HG03460 (cell line): ENCODE results near the gene JCAD.

Source experiments
- ATAC-seq: cut with Tn5 transposase; IDR thresholded peaks from one replicate; pipeline ENCODE4 v1.9.1; 2021; ENCODE audit not compliant: unreplicated experiment

The JCAD gene

GRCh38 chr10:30073045-30073766 is 13.8 kb upstream of the JCAD start:
- ATAC-seq: no peak

DNA sequence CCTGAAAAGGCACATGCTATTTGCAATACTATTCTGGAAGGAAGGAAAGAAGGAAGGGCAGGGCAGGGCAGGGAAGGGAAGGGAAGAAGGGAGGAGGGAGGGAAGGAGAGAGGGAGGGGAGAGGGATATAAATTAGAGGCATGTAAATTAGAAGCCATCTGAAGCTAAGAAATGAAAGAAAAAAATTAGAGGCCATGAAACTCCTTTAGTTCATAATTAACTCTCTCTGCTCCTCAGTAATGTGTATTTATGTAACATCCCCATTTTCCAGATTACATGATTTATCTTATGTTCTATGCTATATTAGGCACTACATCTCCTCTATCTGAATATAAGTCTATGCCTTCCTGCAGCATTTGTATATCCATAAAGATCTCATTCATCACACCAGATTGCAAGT is 12.7 kb upstream of the JCAD start:
- no peak for ATAC-seq

GRCh38 chr10:30070001-30070685 is 10.8 kb upstream of the JCAD start:
- no peak for ATAC-seq

GRCh38 chr10:30068492-30069223 is 9.3 kb upstream of the JCAD start:
- no peak for ATAC-seq

- no peak for ATAC-seq
These were observed 3.7 kb upstream of the JCAD start for GRCh38 chr10:30063099-30063498.

DNA sequence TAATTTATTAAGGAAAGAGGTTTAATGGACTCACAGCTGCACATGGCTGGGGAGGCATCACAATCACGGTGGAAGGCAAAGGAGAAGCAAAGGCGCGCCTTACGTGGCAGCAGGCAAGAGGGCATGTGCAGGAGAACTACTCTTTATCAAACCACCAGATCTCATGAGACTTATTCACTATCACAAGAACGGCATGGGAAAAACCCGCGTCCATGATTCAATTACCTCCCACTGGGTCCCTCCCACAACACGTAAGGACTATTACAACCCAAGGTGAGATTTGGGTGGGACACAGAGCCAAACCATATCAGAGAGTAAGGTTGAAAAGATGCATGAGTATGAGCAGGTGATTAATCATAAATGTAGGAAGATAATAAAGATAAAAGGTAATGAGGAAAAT is 3.2 kb upstream of the JCAD start:
- ATAC-seq: no peak

DNA sequence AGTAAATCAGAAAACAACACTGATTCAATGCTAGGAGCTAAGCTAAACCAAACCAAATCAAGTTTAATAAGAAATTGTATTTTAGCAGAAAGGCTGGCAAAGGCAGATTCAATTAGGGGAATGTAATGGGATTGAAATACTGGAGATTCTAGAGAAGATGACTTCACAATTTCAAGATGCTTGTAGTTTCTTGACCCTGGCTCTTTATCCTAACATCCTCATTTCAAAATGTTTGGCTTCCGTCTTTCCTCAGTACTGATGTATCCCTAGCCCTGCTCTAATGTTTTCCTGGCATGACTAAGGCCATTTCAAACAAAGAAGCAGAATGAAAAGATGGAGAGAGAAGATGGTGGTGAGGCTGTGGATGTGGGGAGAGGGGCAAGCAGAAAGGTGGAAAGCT is 2.7 kb upstream of the JCAD start:
- no peak for ATAC-seq

DNA sequence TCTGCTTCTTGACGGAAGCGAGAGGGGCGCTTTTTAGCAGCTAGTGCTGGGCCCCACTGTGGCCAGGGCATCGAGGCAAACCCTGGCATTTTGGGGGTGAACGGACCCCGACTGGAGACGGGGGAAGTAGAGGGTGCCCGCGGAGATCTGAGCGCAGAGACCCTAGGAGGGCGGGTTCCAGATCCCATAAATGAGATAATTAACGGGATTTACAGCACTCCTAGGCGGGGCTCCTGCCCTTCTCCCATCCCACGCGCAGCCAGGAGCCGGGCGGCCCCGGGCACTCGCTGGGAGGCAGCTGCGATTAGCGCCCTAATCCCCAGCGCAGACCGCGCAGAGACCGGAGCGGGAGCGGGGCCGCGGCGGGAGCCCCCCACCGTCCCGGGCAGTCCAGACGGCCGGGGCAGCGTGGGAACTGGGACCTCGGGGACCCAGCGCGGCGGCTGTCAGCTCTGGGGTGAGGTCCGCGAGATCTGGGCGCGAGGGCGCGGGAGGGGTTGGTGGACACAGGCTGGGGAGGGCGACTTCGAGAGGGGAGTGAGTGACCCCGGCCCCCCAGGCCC is 735 bp downstream of the JCAD start:
- no peak for ATAC-seq

DNA sequence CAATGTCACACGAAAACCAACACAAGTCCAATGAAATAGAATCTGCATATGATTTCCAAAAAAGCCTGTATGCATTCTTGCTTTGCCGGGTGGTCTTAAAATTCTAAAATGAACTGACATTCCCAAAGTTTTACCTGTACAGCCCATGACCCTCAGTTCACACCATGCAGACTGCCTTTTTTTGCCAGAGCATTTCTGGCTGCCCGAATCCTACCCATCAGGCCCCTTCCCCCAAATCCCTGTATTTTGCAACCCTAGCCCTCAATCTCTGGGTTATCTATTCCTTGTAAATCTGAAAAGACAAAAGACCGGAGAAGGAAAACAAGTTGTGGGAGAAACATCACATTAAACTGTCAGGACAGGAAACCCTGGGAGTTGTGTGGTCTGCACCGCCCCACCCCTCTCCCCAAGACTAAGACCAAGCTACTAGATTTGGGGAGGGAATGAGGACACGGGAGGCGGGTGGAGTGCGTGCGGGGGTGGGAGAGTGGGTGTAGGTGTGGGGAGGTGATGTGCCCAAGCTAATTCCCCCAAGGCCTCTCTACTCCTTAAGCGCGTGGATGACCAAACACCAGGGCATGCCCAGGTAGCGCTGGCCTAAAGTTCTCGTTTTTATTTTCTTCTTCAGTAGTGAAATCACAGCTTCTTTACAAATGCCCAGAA is 1.4 kb downstream of the JCAD start:
- ATAC-seq: no peak

DNA sequence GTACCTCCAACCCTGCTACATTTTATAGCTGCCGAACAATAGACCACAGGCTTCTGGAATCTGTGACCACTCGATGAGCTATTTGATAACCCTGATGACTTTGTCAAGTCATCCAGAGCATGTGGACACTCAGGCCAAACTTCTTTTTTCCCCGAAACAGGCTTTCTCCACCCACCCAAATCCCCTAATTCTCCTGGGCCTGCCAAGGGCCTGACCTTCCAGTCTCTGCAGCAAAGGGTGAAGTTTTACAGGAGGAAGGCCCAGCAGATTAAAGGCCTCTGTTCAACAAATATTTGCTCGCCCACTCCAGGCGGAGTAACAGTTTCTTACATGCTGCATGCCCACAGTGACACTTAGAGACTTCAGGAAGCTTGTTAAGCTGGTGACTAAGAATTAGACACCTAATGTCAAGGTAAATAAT is 2.0 kb downstream of the JCAD start:
- no peak for ATAC-seq

GRCh38 chr10:30056767-30057355 is 2.5 kb downstream of the JCAD start:
- no peak for ATAC-seq

DNA sequence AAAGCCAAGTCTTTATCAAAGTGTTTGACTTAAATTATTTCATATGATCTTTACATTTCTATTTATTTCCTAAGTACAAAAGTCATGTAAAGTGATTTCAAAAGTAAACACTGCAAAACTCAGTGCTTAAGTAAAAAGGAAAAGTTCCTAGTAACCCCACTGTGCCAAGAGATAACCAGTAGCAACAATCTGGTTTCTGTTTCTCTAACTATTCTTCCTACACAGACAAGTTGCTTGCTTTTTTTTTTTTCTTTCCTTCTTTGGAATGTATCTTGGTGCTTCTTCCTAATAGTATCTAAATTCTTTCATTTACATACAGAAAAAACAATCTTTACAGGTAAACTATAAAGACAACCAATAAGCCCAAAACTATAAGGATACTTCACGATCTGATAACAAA is 3.1 kb downstream of the JCAD start:
- no peak for ATAC-seq

DNA sequence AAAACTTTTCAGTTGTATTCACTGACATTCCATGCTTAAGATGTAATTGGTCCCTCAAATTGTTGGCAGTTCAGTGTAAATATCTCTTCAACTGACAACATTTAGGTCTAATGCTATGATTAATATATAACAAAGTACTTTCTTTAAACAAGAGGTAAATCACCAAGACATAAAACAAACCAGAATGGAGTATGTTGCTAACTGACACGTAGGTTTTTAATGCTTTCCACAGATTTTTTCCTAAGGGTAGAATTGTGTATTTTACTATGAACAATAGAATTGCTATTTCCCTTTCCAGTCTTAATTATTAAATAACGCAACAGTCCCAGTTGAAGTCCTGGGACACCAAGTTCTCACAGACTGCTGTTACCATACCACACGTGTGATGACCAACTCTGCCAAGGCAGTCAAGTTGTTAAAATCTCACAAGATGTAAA is 4.1 kb downstream of the JCAD start:
- no peak for ATAC-seq

DNA sequence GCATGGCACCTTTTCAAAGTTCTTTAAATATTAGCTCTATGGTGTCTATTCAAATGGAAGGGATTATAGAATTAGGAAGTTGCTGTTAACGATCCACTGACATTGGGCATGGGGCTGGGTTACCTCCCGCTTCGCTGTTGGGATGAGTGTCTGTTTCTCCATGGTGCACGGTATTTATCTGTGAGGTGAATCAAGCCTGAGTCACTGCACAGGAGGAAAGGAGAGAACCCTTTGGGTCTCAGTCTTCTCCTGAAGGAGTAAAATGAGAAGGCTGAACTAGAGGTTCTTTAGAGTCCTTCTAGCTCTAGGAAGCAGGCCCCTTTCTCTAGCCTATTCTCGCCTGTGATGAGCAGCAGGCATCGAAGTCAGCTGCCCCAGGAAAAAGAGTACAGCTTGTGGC is 7.3 kb downstream of the JCAD start:
- ATAC-seq: no peak

DNA sequence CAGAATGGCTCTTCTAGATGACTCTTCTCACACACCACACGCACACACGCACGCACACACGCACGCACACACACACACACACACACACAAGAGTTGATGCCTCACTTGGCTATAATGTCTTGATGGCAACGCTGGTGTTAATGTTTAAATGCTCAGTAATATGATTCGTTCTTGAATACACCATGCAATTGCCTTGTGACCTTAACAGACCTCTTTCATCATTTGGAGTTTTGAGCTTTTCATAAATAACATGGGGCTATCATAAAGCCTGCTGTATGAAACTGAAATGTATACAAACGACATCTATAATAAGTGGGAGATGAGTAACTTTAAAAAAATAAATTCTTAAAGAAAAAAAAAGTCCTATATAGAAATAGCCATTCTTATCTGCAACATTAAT is 8.2 kb downstream of the JCAD start:
- no peak for ATAC-seq

GRCh38 chr10:30050411-30050810 is 9.0 kb downstream of the JCAD start:
- no peak for ATAC-seq

DNA sequence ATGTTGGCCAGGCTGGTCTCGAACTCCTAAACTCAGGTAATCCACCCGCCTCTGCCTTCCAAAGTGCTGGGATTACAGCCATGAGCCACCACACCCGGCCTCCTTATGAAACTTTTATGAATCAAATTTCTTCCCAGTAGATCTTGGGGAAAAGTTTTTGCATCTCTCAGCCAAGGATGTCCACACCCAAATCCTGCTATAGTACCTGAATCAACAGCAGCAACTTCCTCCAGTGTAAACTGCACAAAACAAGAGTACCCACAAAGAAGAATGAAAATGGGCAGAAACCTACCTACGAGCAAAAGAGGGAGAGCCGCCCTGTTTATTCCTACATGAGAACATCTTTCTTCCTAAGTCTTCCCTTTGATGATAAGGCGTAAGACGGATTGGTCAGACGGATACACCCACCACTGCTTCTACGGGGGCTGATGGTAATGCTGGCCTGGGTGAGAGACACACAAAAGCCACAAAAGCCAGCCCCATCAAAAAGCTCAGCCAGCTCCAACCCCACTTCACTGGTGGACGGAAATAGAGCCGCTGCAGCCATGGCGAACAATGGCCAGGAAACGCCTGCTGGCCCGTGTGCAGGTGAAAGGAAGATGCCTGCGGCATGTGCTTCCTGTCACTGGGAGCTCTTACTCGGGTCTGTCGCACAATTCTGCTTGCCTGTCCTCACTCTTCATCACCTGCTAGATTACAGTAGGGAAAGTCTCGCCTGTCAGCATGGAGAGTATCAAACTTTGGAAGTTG is 10.4 kb downstream of the JCAD start:
- no peak for ATAC-seq

GRCh38 chr10:30047924-30048531 is 11.4 kb downstream of the JCAD start:
- ATAC-seq: no peak

DNA sequence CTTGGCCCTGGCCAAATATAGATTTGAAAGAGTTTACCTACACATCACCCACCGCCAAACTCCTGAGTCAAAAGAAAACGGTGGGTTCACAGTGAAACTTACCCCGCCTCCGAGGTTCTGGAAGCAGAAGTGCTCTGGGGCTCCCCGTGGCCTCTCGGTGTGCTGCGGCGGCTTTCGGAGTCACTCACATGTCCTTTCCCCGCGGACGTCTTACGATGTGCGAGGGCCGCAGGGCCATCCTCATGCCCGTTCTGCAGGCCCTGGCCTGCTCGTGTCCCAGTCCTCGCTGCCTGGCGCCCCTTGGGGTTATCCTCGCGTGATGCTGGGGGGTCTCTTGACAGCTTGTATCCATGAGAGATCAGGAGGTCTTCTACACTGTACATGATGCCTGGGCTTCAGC is 12.0 kb downstream of the JCAD start:
- ATAC-seq: no peak

DNA sequence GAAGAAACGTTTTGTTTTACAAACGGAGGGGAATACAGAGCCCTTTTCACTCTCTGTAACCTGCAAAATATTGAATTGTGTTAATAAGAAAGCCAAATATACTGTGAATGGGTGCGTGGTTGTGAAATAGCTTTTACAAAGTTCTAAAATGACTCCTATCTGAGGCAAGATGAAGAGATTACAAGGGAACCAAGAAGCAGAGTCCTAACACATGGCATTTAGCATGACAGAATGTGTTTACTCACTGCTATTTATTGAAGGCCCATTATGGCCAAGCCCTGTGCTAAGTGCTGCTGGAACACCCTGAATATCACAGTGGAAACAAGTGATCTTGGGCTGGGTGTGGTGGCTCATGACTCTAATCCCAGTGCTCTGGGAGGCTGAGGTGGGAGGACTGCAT is 12.9 kb downstream of the JCAD start:
- no peak for ATAC-seq
